A673 (cell line): ENCODE data around the gene GNG12.

Experiments
- EZH2 ChIP-seq: fragments of 200-600 bp; sonication (generic); IDR thresholded peaks from 2 replicates; pipeline ENCODE4 v1.6.1; 2017; ENCODE audit warnings: borderline replicate concordance, low read depth, mild to moderate bottlenecking, mixed read lengths, antibody characterized with exemption, low read length; ENCODE audit not compliant: poor library complexity, severe bottlenecking
- TF ChIP-seq, protein P1 (sequence below): fragments of 300-800, 200-600 bp; sonication (generic); conservative IDR thresholded peaks from 2 replicates; pipeline ENCODE4 v1.5.1; 2017; ENCODE audit warnings: low read depth, mild to moderate bottlenecking, antibody characterized with exemption, low read length, moderate library complexity, mixed read lengths

DNA sequence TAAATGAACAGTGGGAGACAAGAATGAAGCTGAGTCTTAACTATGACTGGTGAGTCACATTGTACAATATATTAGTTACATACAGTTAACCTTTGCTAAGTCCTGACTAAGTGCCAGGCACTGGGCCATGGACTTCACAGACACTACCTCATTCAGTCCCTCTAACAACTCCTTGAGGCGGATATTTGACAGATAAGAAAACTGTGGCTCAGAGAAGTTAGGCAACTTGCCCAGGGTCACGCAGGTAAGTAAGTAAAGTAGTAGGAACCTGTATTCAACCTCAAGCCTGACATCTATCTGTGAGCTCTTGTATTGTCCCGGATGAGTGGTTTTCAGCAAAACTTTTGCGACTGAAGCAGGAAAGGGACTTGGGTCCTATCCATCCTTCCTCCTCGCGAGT, 62.1 kb downstream of the GNG12 start:
- TF ChIP-seq, protein P1, sequence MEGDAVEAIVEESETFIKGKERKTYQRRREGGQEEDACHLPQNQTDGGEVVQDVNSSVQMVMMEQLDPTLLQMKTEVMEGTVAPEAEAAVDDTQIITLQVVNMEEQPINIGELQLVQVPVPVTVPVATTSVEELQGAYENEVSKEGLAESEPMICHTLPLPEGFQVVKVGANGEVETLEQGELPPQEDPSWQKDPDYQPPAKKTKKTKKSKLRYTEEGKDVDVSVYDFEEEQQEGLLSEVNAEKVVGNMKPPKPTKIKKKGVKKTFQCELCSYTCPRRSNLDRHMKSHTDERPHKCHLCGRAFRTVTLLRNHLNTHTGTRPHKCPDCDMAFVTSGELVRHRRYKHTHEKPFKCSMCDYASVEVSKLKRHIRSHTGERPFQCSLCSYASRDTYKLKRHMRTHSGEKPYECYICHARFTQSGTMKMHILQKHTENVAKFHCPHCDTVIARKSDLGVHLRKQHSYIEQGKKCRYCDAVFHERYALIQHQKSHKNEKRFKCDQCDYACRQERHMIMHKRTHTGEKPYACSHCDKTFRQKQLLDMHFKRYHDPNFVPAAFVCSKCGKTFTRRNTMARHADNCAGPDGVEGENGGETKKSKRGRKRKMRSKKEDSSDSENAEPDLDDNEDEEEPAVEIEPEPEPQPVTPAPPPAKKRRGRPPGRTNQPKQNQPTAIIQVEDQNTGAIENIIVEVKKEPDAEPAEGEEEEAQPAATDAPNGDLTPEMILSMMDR, result 0 out of 2 replicates have a peak, but pooled peaks have one; percentile 17
- no peak for TF ChIP-seq EZH2
